ENCODE data around the gene SIGLEC7.
A peak's percentile ranks its signal among the peaks of the same experiment; 100 is the strongest.
"Not testable (repeated sequence)": the region's sequence is repeated elsewhere in the genome, so short reads cannot be mapped to it uniquely, and the experiment has no call there.

Gene SIGLEC7

DNA sequence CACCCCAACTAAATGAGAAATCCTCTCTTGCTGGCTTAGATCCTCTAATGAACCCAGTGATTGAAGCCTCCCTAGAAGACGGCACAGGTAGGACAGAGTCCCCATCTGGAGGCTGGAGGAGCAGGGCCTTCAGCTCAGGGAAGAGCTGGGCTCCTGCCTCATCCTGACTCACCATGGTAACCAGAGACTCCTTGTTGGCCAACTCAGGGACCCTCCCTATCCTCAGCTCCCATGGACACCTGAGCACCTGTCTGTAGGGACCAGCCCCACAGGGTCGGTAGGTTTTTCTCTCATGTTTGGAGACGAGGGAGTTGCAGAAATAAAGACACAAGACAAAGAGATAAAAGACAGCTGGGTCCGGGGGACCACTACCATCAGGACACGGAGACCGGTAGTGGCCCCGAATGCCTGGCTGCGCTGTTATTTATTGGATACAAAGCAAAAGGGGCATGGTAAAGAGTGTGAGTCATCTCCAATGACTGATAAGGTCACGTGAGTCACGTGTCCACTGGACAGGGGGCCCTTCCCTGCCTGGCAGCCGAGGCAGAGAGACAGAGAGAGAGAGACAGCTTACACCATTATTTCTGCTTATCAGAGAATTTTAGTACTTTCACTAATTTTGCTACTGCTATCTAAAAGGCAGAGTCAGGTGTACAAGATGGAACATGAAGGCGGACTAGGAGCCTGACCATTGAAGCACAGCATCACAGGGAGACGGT is 26.6 kb downstream of the SIGLEC7 start:
- no peak overlapping the region for H2AFZ ChIP-seq (ENCODE audit: insufficient read depth, low read length, poor library complexity)
- H3K27me3 ChIP-seq (ENCODE audit: insufficient read depth, low read length), result no peaks in the 10 kb centered on the region
- WGBS (ENCODE audit: extremely low coverage, insufficient coverage, insufficient read length), result no CpG with 5 or more reads among the region's 13 CpGs

DNA sequence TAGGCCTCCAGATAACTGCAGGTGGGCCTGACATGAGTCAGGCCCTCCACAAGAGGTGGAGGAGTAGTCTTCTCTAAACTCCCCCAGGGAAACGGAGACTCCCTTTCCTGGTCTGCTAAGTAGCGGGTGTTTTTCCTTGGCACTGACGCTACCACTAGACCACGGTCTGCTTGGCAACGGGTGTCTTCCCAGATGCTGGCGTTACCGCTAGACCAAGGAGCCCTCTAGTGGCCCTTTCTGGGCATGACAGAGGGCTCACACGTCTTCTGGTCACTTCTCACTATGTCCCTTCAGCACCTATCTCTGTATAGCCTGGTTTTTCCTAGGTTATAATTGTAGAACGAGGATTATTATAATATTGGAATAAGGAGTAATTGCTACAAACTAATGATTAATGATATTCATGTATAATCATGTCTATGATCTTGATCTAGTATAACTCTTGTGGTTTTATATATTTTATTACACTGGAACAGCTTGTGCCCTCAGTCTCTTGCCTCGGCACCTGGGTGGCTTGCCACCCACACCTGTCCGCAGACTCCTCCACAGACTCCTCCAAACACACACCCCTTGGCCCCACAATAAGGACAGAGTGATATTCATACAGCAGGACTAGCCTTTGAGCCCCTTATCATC is 27.3 kb downstream of the SIGLEC7 start:
- H3K36me3 ChIP-seq (ENCODE audit: control insufficient read depth in 1 of 2, insufficient read depth in 2 of 2, low read length in 2 of 2); H3K14ac ChIP-seq (ENCODE audit: low read length); H4K12ac ChIP-seq (ENCODE audit: low read depth, low read length); H2BK120ac ChIP-seq (ENCODE audit: insufficient read depth, low read length, poor library complexity); H3K79me2 ChIP-seq (ENCODE audit: control insufficient read depth, insufficient read depth, low read length, poor library complexity); H3K18ac ChIP-seq (ENCODE audit: low read length); H3K9me3 ChIP-seq (ENCODE audit: insufficient read depth, low read depth, low read length); H3K27me3 ChIP-seq (ENCODE audit: insufficient read depth, low read length); H3K4me1 ChIP-seq (ENCODE audit: control insufficient read depth in 1 of 2, insufficient read depth in 2 of 2, low read length in 2 of 2); H2AK5ac ChIP-seq (ENCODE audit: low read length); H3K4me2 ChIP-seq (ENCODE audit: low read length); H3K4me3 ChIP-seq (ENCODE audit: low read depth, low read length); H2BK5ac ChIP-seq (ENCODE audit: low read depth, low read length, poor library complexity); H4K91ac ChIP-seq (ENCODE audit: low read depth, low read length); H3K27ac ChIP-seq (ENCODE audit: low read depth, low read length); H3K9ac ChIP-seq (ENCODE audit: low read length); H3K23ac ChIP-seq (ENCODE audit: low read length); H3K4ac ChIP-seq (ENCODE audit: low read depth, low read length); H3K79me1 ChIP-seq (ENCODE audit: low read length); H4K8ac ChIP-seq (ENCODE audit: low read depth, low read length); H2BK12ac ChIP-seq (ENCODE audit: low read length); H2AFZ ChIP-seq (ENCODE audit: insufficient read depth, low read length, poor library complexity): not testable (repeated sequence)
- no CpG with 5 or more reads among the region's 11 CpGs for WGBS (ENCODE audit: extremely low coverage, insufficient coverage, insufficient read length)
- peak; percentile 69 to 83 for DNase-seq

More for the DNA sequence above, 26.6 kb downstream of the SIGLEC7 start:
- Histone ChIP-seq H3K79me2 (ENCODE audit: control insufficient read depth, insufficient read depth, low read length, poor library complexity) (no peaks in the 10 kb centered on the region), H4K91ac (ENCODE audit: low read depth, low read length) (no peak overlapping the region), H2BK12ac (ENCODE audit: low read length) (no peak overlapping the region), H3K14ac (ENCODE audit: low read length) (no peak overlapping the region), H2BK120ac (ENCODE audit: insufficient read depth, low read length, poor library complexity) (no peak overlapping the region), H2AK5ac (ENCODE audit: low read length) (no peak overlapping the region), H3K27ac (ENCODE audit: low read depth, low read length) (no peak overlapping the region), H3K23ac (ENCODE audit: low read length) (no peak overlapping the region), H3K36me3 (ENCODE audit: control insufficient read depth in 1 of 2, insufficient read depth in 2 of 2, low read length in 2 of 2) (no peaks in the 10 kb centered on the region), H4K12ac (ENCODE audit: low read depth, low read length) (no peak overlapping the region), H3K4me3 (ENCODE audit: low read depth, low read length) (no peak overlapping the region), H4K8ac (ENCODE audit: low read depth, low read length) (no peak overlapping the region), H3K4me1 (ENCODE audit: control insufficient read depth in 1 of 2, insufficient read depth in 2 of 2, low read length in 2 of 2) (no peaks in the 10 kb centered on the region), H2BK5ac (ENCODE audit: low read depth, low read length, poor library complexity) (no peak overlapping the region), H3K79me1 (ENCODE audit: low read length) (no peaks in the 10 kb centered on the region), H3K4ac (ENCODE audit: low read depth, low read length) (no peak overlapping the region), H3K9ac (ENCODE audit: low read length) (no peak overlapping the region), H3K18ac (ENCODE audit: low read length) (no peak overlapping the region), H3K9me3 (ENCODE audit: insufficient read depth, low read depth, low read length) (peaks cover 5% of the 10 kb centered on the region), H3K4me2 (ENCODE audit: low read length) (no peak overlapping the region)
- DNase-seq, result no peak

GRCh38 chr19:51172223-51172622 is 30.1 kb downstream of the SIGLEC7 start:
- no CpG with 5 or more reads among the region's 2 CpGs for WGBS (ENCODE audit: extremely low coverage, insufficient coverage, insufficient read length)
- Histone ChIP-seq H2AFZ (ENCODE audit: insufficient read depth, low read length, poor library complexity) (no peak overlapping the region), H3K36me3 (ENCODE audit: control insufficient read depth in 1 of 2, insufficient read depth in 2 of 2, low read length in 2 of 2) (no peaks in the 10 kb centered on the region), H3K27ac (ENCODE audit: low read depth, low read length) (no peak overlapping the region), H2BK120ac (ENCODE audit: insufficient read depth, low read length, poor library complexity) (no peak overlapping the region), H3K9me3 (ENCODE audit: insufficient read depth, low read depth, low read length) (peaks cover 4% of the 10 kb centered on the region), H2AK5ac (ENCODE audit: low read length) (no peak overlapping the region), H4K12ac (ENCODE audit: low read depth, low read length) (no peak overlapping the region), H3K79me1 (ENCODE audit: low read length) (no peaks in the 10 kb centered on the region), H3K9ac (ENCODE audit: low read length) (no peak overlapping the region), H3K27me3 (ENCODE audit: insufficient read depth, low read length) (no peaks in the 10 kb centered on the region), H3K4me1 (ENCODE audit: control insufficient read depth in 1 of 2, insufficient read depth in 2 of 2, low read length in 2 of 2) (no peaks in the 10 kb centered on the region), H3K23ac (ENCODE audit: low read length) (no peak overlapping the region), H3K18ac (ENCODE audit: low read length) (no peak overlapping the region), H3K4ac (ENCODE audit: low read depth, low read length) (no peak overlapping the region), H2BK5ac (ENCODE audit: low read depth, low read length, poor library complexity) (no peak overlapping the region), H3K4me3 (ENCODE audit: low read depth, low read length) (no peak overlapping the region), H4K8ac (ENCODE audit: low read depth, low read length) (no peak overlapping the region), H4K91ac (ENCODE audit: low read depth, low read length) (no peak overlapping the region), H3K14ac (ENCODE audit: low read length) (no peak overlapping the region), H3K4me2 (ENCODE audit: low read length) (no peak overlapping the region), H2BK12ac (ENCODE audit: low read length) (no peak overlapping the region), H3K79me2 (ENCODE audit: control insufficient read depth, insufficient read depth, low read length, poor library complexity) (no peaks in the 10 kb centered on the region)
- no peak for DNase-seq

GRCh38 chr19:51173681-51174080 is 31.6 kb downstream of the SIGLEC7 start:
- H3K79me2 ChIP-seq (ENCODE audit: control insufficient read depth, insufficient read depth, low read length, poor library complexity), result no peaks in the 10 kb centered on the region
- no peaks in the 10 kb centered on the region for H3K79me1 ChIP-seq (ENCODE audit: low read length)
- no peak overlapping the region for H3K4me2 ChIP-seq (ENCODE audit: low read length)
- no peak overlapping the region for H3K9ac ChIP-seq (ENCODE audit: low read length)
- H3K18ac ChIP-seq (ENCODE audit: low read length), result no peak overlapping the region
- no peak overlapping the region for H3K4ac ChIP-seq (ENCODE audit: low read depth, low read length)
- H4K91ac ChIP-seq (ENCODE audit: low read depth, low read length), result no peak overlapping the region
- no peak overlapping the region for H3K4me3 ChIP-seq (ENCODE audit: low read depth, low read length)
- H2BK120ac ChIP-seq (ENCODE audit: insufficient read depth, low read length, poor library complexity), result no peak overlapping the region
- no peak overlapping the region for H2AK5ac ChIP-seq (ENCODE audit: low read length)
- no peak for DNase-seq
- no peak overlapping the region for H2BK5ac ChIP-seq (ENCODE audit: low read depth, low read length, poor library complexity)
- no peak overlapping the region for H4K8ac ChIP-seq (ENCODE audit: low read depth, low read length)
- H3K9me3 ChIP-seq (ENCODE audit: insufficient read depth, low read depth, low read length), result peaks cover 3% of the 10 kb centered on the region
- no peak overlapping the region for H2BK12ac ChIP-seq (ENCODE audit: low read length)
- no CpG with 5 or more reads among the region's 5 CpGs for WGBS (ENCODE audit: extremely low coverage, insufficient coverage, insufficient read length)
- H3K27ac ChIP-seq (ENCODE audit: low read depth, low read length), result no peak overlapping the region
- no peaks in the 10 kb centered on the region for H3K4me1 ChIP-seq (ENCODE audit: control insufficient read depth in 1 of 2, insufficient read depth in 2 of 2, low read length in 2 of 2)
- no peaks in the 10 kb centered on the region for H3K36me3 ChIP-seq (ENCODE audit: control insufficient read depth in 1 of 2, insufficient read depth in 2 of 2, low read length in 2 of 2)
- no peak overlapping the region for H2AFZ ChIP-seq (ENCODE audit: insufficient read depth, low read length, poor library complexity)
- H4K12ac ChIP-seq (ENCODE audit: low read depth, low read length), result no peak overlapping the region
- H3K14ac ChIP-seq (ENCODE audit: low read length), result no peak overlapping the region
- H3K23ac ChIP-seq (ENCODE audit: low read length), result no peak overlapping the region
- H3K27me3 ChIP-seq (ENCODE audit: insufficient read depth, low read length), result no peaks in the 10 kb centered on the region
